KMS-11 (cell line): ENCODE data around the gene AGO3.

ENCODE experiments used
- H2AFZ ChIP-seq: fragments of 200-600 bp; sonication (generic); 2 replicates; pipeline ENCODE4 v1.6.1; 2016; ENCODE audit warnings: antibody characterized with exemption, mixed run types, low read depth
- H3K27ac ChIP-seq: fragments of 200-600 bp; sonication (generic); 2 replicates; pipeline ENCODE4 v1.6.1; 2016; ENCODE audit warnings: mild to moderate bottlenecking, mixed run types
- H3K27me3 ChIP-seq: fragments of 200-600 bp; sonication (generic); 2 replicates; pipeline ENCODE4 v1.6.1; 2017; ENCODE audit warnings: mild to moderate bottlenecking, low read depth, mixed run types, moderate library complexity; ENCODE audit not compliant: insufficient read depth
- H3K36me3 ChIP-seq: fragments of 200-600 bp; sonication (generic); 2 replicates; pipeline ENCODE4 v1.6.1; 2017; ENCODE audit warnings: mild to moderate bottlenecking, mixed run types; ENCODE audit not compliant: insufficient read depth
- H3K4me1 ChIP-seq: fragments of 200-600 bp; sonication (generic); 2 replicates; pipeline ENCODE4 v1.6.1; 2016; ENCODE audit warnings: mild to moderate bottlenecking, low read depth, mixed run types; ENCODE audit not compliant: poor library complexity, severe bottlenecking
- H3K4me2 ChIP-seq: fragments of 200-600 bp; sonication (generic); 2 replicates; pipeline ENCODE4 v1.7.0; 2016; ENCODE audit warnings: mild to moderate bottlenecking, mixed run types
- H3K4me3 ChIP-seq: fragments of 200-600 bp; sonication (generic); IDR thresholded peaks from 2 replicates; pipeline ENCODE4 v1.6.1; 2017; ENCODE audit warnings: low read depth, low read length, mixed read lengths; ENCODE audit not compliant: insufficient read depth
- H3K79me2 ChIP-seq: fragments of 200-600 bp; sonication (generic); 2 replicates; pipeline ENCODE4 v1.6.1; 2016; ENCODE audit warnings: low read depth, mixed run types; ENCODE audit not compliant: insufficient read depth
- H3K9ac ChIP-seq: fragments of 200-600 bp; sonication (generic); 2 replicates; pipeline ENCODE4 v1.6.1; 2016; ENCODE audit warnings: mild to moderate bottlenecking, mixed run types
- H4K20me1 ChIP-seq: fragments of 200-600 bp; sonication (generic); 2 replicates; pipeline ENCODE4 v1.6.1; 2016; ENCODE audit warnings: mild to moderate bottlenecking, mixed run types; ENCODE audit not compliant: insufficient read depth
- CTCF ChIP-seq: fragments of 200-600 bp; sonication (generic); conservative IDR thresholded peaks from 2 replicates; pipeline ENCODE4 v1.6.1; 2017; ENCODE audit warnings: low read depth, mild to moderate bottlenecking, antibody characterized with exemption, low read length, moderate library complexity, mixed read lengths

The AGO3 gene

GRCh38 chr1:36089393-36090121 is 158.7 kb downstream of the AGO3 start:
- no peak for TF ChIP-seq CTCF
- peak overlapping the region; percentile 99 for H2AFZ ChIP-seq

GRCh38 chr1:36091141-36091540 is 160.2 kb downstream of the AGO3 start:
- no peaks in the 10 kb centered on the region for H3K36me3 ChIP-seq
- no peaks in the 10 kb centered on the region for H3K27me3 ChIP-seq
- H2AFZ ChIP-seq = no peak overlapping the region
- no peak overlapping the region for H3K4me2 ChIP-seq
- H3K27ac ChIP-seq = no peak overlapping the region
- no peaks in the 10 kb centered on the region for H4K20me1 ChIP-seq
- no peak overlapping the region for H3K4me3 ChIP-seq
- H3K4me1 ChIP-seq = peaks cover 10% of the 10 kb centered on the region
- TF ChIP-seq CTCF = no peak
- H3K9ac ChIP-seq = no peak overlapping the region
- H3K79me2 ChIP-seq = peaks cover 23% of the 10 kb centered on the region; the same call in 1 of the 2 replicates

More at GRCh38 chr1:36089393-36090121, 158.7 kb downstream of the AGO3 start:
- peak overlapping the region; percentile 69; the same call in 1 of the 2 replicates for H3K9ac ChIP-seq
- H3K79me2 ChIP-seq = peaks cover 23% of the 10 kb centered on the region; the same call in 1 of the 2 replicates
- peak overlapping the region; percentile 96 for H3K4me2 ChIP-seq
- H3K4me1 ChIP-seq = peaks cover 10% of the 10 kb centered on the region
- peak overlapping the region; percentile 82 for H3K4me3 ChIP-seq
- no peaks in the 10 kb centered on the region for H4K20me1 ChIP-seq
- H3K36me3 ChIP-seq = no peaks in the 10 kb centered on the region
- H3K27me3 ChIP-seq = no peaks in the 10 kb centered on the region
- peak overlapping the region; percentile 33; the same call in 1 of the 2 replicates for H3K27ac ChIP-seq

GRCh38 chr1:36091698-36092097 is 160.8 kb downstream of the AGO3 start:
- Histone ChIP-seq H3K9ac (no peak overlapping the region), H3K27ac (no peak overlapping the region), H3K4me3 (no peak overlapping the region), H3K79me2 (peaks cover 23% of the 10 kb centered on the region; the same call in 1 of the 2 replicates), H3K36me3 (no peaks in the 10 kb centered on the region), H4K20me1 (no peaks in the 10 kb centered on the region), H3K4me1 (peaks cover 10% of the 10 kb centered on the region), H3K4me2 (no peak overlapping the region), H3K27me3 (no peaks in the 10 kb centered on the region), H2AFZ (no peak overlapping the region)
- TF ChIP-seq CTCF = no peak

GRCh38 chr1:36092166-36092797 is 161.4 kb downstream of the AGO3 start:
- Histone ChIP-seq H3K4me3 (no peak overlapping the region), H2AFZ (no peak overlapping the region), H3K79me2 (peaks cover 23% of the 10 kb centered on the region; the same call in 1 of the 2 replicates), H4K20me1 (no peaks in the 10 kb centered on the region), H3K4me2 (no peak overlapping the region), H3K27me3 (no peaks in the 10 kb centered on the region), H3K9ac (no peak overlapping the region), H3K36me3 (no peaks in the 10 kb centered on the region), H3K27ac (no peak overlapping the region), H3K4me1 (peaks cover 10% of the 10 kb centered on the region)
- TF ChIP-seq CTCF = no peak
